GM10248 (cell line): ENCODE data around the gene SHROOM3.

Experiments
- CTCF ChIA-PET: fragments of 300-600 bp; sonication (Branson Sonifier 250); formaldehyde crosslinking; extraction: SDS; loops from one replicate; lab custom pipeline; 2021; ENCODE audit warnings: antibody characterized with exemption; lab: Yijun Ruan, JAX
- POLR2A ChIA-PET: fragments of 350-650 bp; sonication (Branson Sonifier 250); formaldehyde crosslinking; extraction: SDS; loops from one replicate; lab custom pipeline; 2020; ENCODE audit warnings: antibody characterized with exemption; lab: Yijun Ruan, JAX
- DNase-seq: peaks from one replicate; pipeline ENCODE4 v3.0.0; 2012; ENCODE audit errors: extremely low spot score
- CTCF ChIP-seq: IDR thresholded peaks from 2 replicates; pipeline ENCODE4 v1.5.1; 2012; ENCODE audit warnings: mild to moderate bottlenecking, low read depth; ENCODE audit errors: extremely low read depth, missing control alignments, control extremely low read depth

The SHROOM3 gene

DNA sequence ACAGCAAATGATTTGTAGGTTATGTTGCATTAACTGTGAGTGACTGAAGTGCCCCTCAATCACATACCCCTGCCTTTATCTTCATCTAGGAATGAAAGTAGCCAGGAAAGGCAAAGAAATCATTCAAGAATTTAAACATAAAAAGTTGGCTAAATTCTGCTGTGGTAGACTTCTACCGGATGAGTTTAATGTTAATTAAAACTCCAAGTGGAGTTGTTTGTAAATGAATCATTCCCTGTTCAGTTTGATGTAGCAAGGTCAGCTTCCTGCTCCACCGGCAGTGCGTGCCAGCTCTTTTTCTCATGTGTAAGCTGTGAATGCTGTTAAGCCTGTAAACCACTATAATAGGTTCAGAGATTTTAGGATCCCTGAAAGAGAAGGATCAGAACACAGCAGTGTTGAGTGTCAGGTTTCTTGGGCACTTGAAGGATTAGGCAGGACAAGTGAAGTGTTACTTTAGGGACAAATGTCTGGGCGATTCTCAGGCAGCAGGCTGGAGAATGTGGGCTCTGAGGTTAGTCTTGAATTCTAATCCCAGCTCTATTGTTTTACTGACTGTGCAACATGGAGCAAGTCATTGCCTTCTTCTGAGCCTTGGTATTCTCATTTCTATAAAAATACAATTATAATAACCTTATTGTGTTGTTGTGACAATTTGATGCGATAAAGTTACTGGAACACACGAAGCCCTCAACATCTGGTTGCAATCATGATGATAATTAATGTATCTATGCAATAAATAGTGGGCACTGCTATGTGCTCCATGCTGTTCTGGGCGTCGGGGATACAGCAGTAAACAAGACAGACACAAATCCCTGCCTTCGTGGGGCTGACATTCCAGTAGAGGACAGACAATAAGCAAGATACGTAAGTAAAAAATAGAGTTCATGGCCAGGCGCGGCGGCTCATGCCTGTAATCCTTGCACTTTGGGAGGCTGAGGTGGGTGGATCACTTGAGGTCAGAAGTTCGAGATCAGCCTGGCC, 112.0 kb downstream of the SHROOM3 start:
- POLR2A ChIA-PET, result no interaction called here
- CTCF ChIA-PET, result no interaction called here
- DNase-seq, result no peak
- TF ChIP-seq CTCF, result no peak

- ChIA-PET POLR2A (no interaction called here), CTCF (interaction anchor here (1.5 kb wide), 1 partner anchor 14 kb away, joined by 3 read pairs; no protein-coding TSS in a partner anchor)
- DNase-seq, result no peak
- TF ChIP-seq CTCF, result no peak
Observed at GRCh38 chr4:76548704-76549103, 113.7 kb downstream of the SHROOM3 start.

DNA sequence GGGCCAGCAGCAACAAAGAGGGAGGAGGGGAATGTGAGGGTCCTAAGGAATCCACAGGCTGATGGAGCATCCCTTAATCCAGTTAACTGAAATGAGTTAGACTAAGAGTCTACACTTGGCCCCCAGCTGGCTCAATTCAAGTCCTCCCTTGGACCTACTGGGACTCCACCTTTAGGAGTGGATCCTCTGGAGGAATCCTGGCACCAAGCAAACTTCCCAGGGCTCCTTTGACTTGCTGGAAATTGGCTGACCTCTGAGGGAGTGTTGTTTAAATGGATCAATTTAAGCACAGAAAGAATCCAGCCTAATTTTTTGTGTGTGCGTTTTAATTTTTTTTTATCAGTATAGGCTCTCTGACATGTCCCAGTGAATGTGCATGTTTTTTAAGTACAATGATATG, 114.7 kb downstream of the SHROOM3 start:
- no peak for TF ChIP-seq CTCF
- CTCF ChIA-PET, result interaction anchor here (1.5 kb wide), 1 partner anchor 13 kb away, joined by 3 read pairs; no protein-coding TSS in a partner anchor
- DNase-seq, result no peak
- POLR2A ChIA-PET, result no interaction called here

DNA sequence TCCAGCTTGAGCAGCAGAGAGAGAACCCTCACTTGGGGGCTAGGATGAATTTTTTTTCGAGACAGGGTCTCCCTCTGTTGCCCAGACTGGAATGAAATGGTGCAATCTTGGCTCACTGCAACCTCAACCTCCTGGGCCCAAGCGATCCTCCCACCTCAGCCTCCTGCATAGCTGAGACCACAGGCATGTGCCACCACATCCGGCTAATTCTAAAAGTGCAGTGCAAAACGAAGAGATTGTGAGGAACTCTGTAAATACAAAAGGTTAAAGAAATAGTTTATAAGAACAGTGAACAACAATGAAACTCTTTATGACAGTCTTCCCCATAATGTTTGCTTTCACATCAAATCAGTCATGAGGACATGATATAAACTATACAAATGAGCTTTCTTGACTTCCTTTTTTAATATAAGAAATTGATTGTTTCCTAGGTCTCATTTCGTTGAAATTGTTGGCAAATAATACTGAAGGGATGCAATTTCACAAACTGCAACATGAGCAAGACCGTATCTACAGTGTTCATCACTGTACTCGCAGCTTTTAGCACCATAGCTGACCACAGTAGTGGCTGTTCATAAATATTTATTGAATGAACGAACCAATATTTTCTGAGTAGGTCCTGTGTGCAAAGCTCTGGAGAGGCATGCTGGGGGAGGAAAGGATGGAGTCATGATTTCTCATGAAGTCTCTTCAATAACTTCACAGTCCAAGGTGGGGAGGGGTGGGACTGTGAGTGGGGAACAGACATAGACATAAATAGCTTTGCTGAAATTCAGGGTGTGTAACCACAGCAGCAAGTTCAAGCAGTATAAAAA, 116.1 kb downstream of the SHROOM3 start:
- TF ChIP-seq CTCF, result no peak
- no peak for DNase-seq
- POLR2A ChIA-PET, result no interaction called here
- CTCF ChIA-PET, result no interaction called here

DNA sequence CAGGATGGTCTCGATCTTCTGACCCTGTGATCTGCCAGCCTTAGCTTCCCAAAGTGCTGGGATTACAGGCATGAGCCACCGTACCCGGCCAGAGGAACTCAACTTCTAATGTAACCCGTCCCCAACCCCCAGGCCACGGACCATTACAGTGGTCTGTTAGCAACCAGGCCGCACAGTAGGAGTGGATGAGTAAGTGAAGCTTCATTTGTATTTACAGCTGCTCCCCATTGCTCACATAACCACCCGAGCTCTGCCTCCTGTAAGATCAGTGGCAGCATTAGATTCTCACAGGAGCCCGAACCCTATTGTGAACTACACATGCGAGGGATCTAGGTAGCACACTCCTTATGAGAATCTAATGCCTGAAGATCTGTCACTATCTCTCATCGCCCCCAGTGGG, 119.6 kb downstream of the SHROOM3 start:
- DNase-seq, result no peak
- ChIA-PET CTCF (interaction anchor here (1.3 to 2.3 kb wide), 3 partner anchors 9 to 160 kb away, joined by 3 to 8 read pairs (median 5); no protein-coding TSS in a partner anchor), POLR2A (no interaction called here)
- no peak for TF ChIP-seq CTCF

DNA sequence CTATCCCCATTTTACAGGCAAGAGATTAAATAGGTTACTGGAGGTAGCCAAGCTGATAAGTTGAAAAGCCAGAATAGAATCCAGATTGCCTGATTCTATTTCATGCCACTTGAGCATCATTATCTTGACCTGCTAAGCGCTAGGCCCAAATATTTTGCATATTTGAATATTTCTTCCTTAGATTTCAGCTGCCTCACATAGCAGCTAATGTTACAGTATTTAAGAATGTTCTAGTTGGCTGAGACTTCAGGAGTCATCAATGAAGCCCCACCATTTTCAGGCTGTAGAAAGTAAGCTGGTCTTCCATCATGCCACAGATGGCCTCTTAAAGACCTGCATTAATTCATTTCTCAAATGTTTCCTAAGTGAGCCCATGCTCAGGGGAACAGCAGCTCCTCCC, 121.4 kb downstream of the SHROOM3 start:
- no peak for TF ChIP-seq CTCF
- DNase-seq, result no peak
- ChIA-PET POLR2A (no interaction called here), CTCF (interaction anchor here (0.7 to 2.3 kb wide), 4 partner anchors 9 to 22 kb away, joined by 3 to 8 read pairs (median 4); no protein-coding TSS in a partner anchor)
